H54 (cell line): ENCODE results near the gene GRIK4.

Experiments used
- DNase-seq: peaks from one replicate; pipeline ENCODE4 v3.0.0; 2011; ENCODE audit warnings: low spot score, mixed read lengths; ENCODE audit not compliant: insufficient read length
- FAIRE-seq: peaks from 3 replicates; lab custom pipeline; 2011; peaks lifted over from hg19 to GRCh38; lab: Jason Lieb, UNC
- POLR2A ChIP-seq: IDR thresholded peaks from 2 replicates; pipeline ENCODE4 v1.6.1; 2011; ENCODE audit warnings: low read depth, mild to moderate bottlenecking, low read length

GRIK4 gene

GRCh38 chr11:120869097-120869496 is 357.5 kb downstream of the GRIK4 start:
- FAIRE-seq (no peak), DNase-seq (no peak)
- no peak for TF ChIP-seq POLR2A

GRCh38 chr11:120869516-120870011 is 358.0 kb downstream of the GRIK4 start:
- FAIRE-seq (no peak), DNase-seq (no peak)
- TF ChIP-seq POLR2A, result no peak

- no peak for FAIRE-seq
- DNase-seq, result no peak
- no peak for TF ChIP-seq POLR2A
Observed at GRCh38 chr11:120871194-120871593, 359.6 kb downstream of the GRIK4 start.

- no peak for TF ChIP-seq POLR2A
- FAIRE-seq (no peak), DNase-seq (no peak)
Observed at GRCh38 chr11:120871924-120872323, 360.4 kb downstream of the GRIK4 start.

GRCh38 chr11:120873966-120874735 is 362.6 kb downstream of the GRIK4 start:
- no peak for FAIRE-seq
- no peak for DNase-seq

GRCh38 chr11:120875986-120876385 is 364.4 kb downstream of the GRIK4 start:
- DNase-seq, result no peak
- FAIRE-seq, result no peak
- TF ChIP-seq POLR2A, result no peak

More at GRCh38 chr11:120873966-120874735, 362.6 kb downstream of the GRIK4 start:
- TF ChIP-seq POLR2A, result no peak

- TF ChIP-seq POLR2A, result no peak
- DNase-seq, result no peak
- FAIRE-seq, result no peak
Observed at GRCh38 chr11:120877746-120878365, 366.3 kb downstream of the GRIK4 start.

- no peak for FAIRE-seq
Observed at GRCh38 chr11:120878781-120879180, 367.2 kb downstream of the GRIK4 start.

GRCh38 chr11:120880498-120881175 is 369.1 kb downstream of the GRIK4 start:
- TF ChIP-seq POLR2A, result no peak
- DNase-seq (no peak), FAIRE-seq (no peak)

More at GRCh38 chr11:120878781-120879180, 367.2 kb downstream of the GRIK4 start:
- DNase-seq, result no peak
- no peak for TF ChIP-seq POLR2A

GRCh38 chr11:120881596-120881995 is 370.0 kb downstream of the GRIK4 start:
- DNase-seq (no peak), FAIRE-seq (no peak)
- no peak for TF ChIP-seq POLR2A

- TF ChIP-seq POLR2A, result no peak
- no peak for FAIRE-seq
- DNase-seq, result no peak
Observed at GRCh38 chr11:120882175-120882574, 370.6 kb downstream of the GRIK4 start.

- DNase-seq (no peak), FAIRE-seq (no peak)
- TF ChIP-seq POLR2A, result no peak
Observed at GRCh38 chr11:120883404-120884080, 372.0 kb downstream of the GRIK4 start.

- no peak for TF ChIP-seq POLR2A
- DNase-seq, result no peak
- FAIRE-seq, result no peak
Observed at GRCh38 chr11:120884154-120885020, 372.8 kb downstream of the GRIK4 start.
